GM23338 (cell line): ENCODE data around the gene WDR70. TPM values are rescaled to one million over a fixed set of nuclear protein-coding genes. Genes with fewer than 3 reads are reported as not detected.

ENCODE experiments used
- ATAC-seq: fragments of 200-7000 bp; cut with Tn5 transposase; 3 replicates; pipeline ENCODE4 v1.9.1; 2020
- DNase-seq: peaks from one replicate; pipeline ENCODE4 v3.0.0-alpha.2; 2015; ENCODE audit warnings: low spot score
- H2AFZ ChIP-seq: fragments of 200-600 bp; sonication (generic); 2 replicates; pipeline ENCODE4 v1.8.0; 2016; ENCODE audit warnings: antibody characterized with exemption, mild to moderate bottlenecking, moderate library complexity
- H3F3A ChIP-seq: fragments of 200-600 bp; sonication (generic); replicated peaks from 2 replicates; pipeline ENCODE4 v1.8.0; 2017; ENCODE audit warnings: antibody characterized with exemption, mixed run types, low read depth
- H3K27ac ChIP-seq: fragments of 200-600 bp; sonication (generic); 2 replicates; pipeline ENCODE4 v1.6.1; 2016; ENCODE audit warnings: low read depth
- H3K27me3 ChIP-seq: fragments of 200-600 bp; sonication (generic); 2 replicates; pipeline ENCODE4 v1.8.0; 2016; ENCODE audit warnings: mild to moderate bottlenecking, mixed run types, moderate library complexity; ENCODE audit not compliant: insufficient read depth
- H3K36me3 ChIP-seq: fragments of 200-600 bp; sonication (generic); 2 replicates; pipeline ENCODE4 v1.8.0; 2016; ENCODE audit warnings: mild to moderate bottlenecking; ENCODE audit not compliant: insufficient read depth
- H3K4me1 ChIP-seq: fragments of 200-600 bp; sonication (generic); 2 replicates; pipeline ENCODE4 v1.8.0; 2016; ENCODE audit warnings: mild to moderate bottlenecking, moderate library complexity; ENCODE audit not compliant: insufficient read depth
- H3K4me2 ChIP-seq: fragments of 200-600 bp; sonication (generic); 2 replicates; pipeline ENCODE4 v1.7.1; 2017; ENCODE audit warnings: mixed run types
- H3K4me3 ChIP-seq: fragments of 200-600 bp; sonication (generic); 2 replicates; pipeline ENCODE4 v1.6.1; 2016; ENCODE audit warnings: mixed run types
- H3K79me2 ChIP-seq: fragments of 200-600 bp; sonication (generic); replicated peaks from 2 replicates; pipeline ENCODE4 v1.8.0; 2017; ENCODE audit warnings: mild to moderate bottlenecking; ENCODE audit not compliant: insufficient read depth
- H3K9me2 ChIP-seq: fragments of 200-600 bp; sonication (generic); 2 replicates; pipeline ENCODE4 v1.8.0; 2017; ENCODE audit not compliant: insufficient read depth
- H4K20me1 ChIP-seq: fragments of 200-600 bp; sonication (generic); replicated peaks from 2 replicates; pipeline ENCODE4 v1.8.0; 2017; ENCODE audit warnings: mild to moderate bottlenecking; ENCODE audit not compliant: insufficient read depth
- H3K27ac Mint-ChIP-seq: 2 replicates; pipeline ENCODE4 v1.8.0; 2020; ENCODE audit warnings: inconsistent platforms, mild to moderate bottlenecking, moderate library complexity, mixed read lengths
- H3K27me3 Mint-ChIP-seq: 3 replicates; pipeline ENCODE4 v1.8.0; 2022; ENCODE audit warnings: low read depth, mild to moderate bottlenecking, moderate library complexity, mixed read lengths, inconsistent platforms; ENCODE audit not compliant: insufficient read depth, poor library complexity
- H3K36me3 Mint-ChIP-seq: 3 replicates; pipeline ENCODE4 v1.8.0; 2021; ENCODE audit warnings: low read depth, mild to moderate bottlenecking, inconsistent platforms, moderate library complexity, mixed read lengths
- H3K4me1 Mint-ChIP-seq: 3 replicates; pipeline ENCODE4 v1.8.0; 2020; ENCODE audit warnings: mild to moderate bottlenecking, inconsistent platforms, mixed read lengths
- H3K4me3 Mint-ChIP-seq: 3 replicates; pipeline ENCODE4 v1.8.0; 2021; ENCODE audit warnings: moderate library complexity, mild to moderate bottlenecking, inconsistent platforms, mixed read lengths
- H3K9me3 Mint-ChIP-seq: 3 replicates; pipeline ENCODE4 v1.8.0; 2020; ENCODE audit warnings: moderate library complexity, mild to moderate bottlenecking, inconsistent platforms, mixed read lengths
- CREB1 ChIP-seq: fragments of 250-450 bp; sonication (Bioruptor Pico); IDR thresholded peaks from 2 replicates; pipeline ENCODE4 v1.5.0; 2020; ENCODE audit warnings: low read depth, mild to moderate bottlenecking, moderate library complexity
- CTCF ChIP-seq, 2 experiments: fragments of 200-600 bp in 1 of 2; sonication (generic) in 1 of 2; conservative IDR thresholded peaks; 2 replicates each; pipeline versions ENCODE4 v1.5.1 to v1.6.1; 2016 to 2017; ENCODE audit warnings: antibody characterized with exemption in 2 of 2, low read depth in 2 of 2, mild to moderate bottlenecking in 2 of 2, moderate library complexity in 1 of 2
- ETS1 ChIP-seq: IDR thresholded peaks from 2 replicates; pipeline ENCODE4 v1.6.1; 2016; ENCODE audit warnings: antibody characterized with exemption
- EZH2 ChIP-seq: fragments of 200-600 bp; sonication (generic); IDR thresholded peaks from one replicate; pipeline ENCODE4 v1.8.0; 2017; ENCODE audit warnings: antibody characterized with exemption, mild to moderate bottlenecking, low read depth; ENCODE audit not compliant: unreplicated experiment
- EZH2phosphoT487 ChIP-seq: fragments of 200-600 bp; sonication (generic); IDR thresholded peaks from one replicate; pipeline ENCODE4 v1.8.1; 2018; ENCODE audit warnings: antibody characterized with exemption; ENCODE audit not compliant: unreplicated experiment
- JUNB ChIP-seq: IDR thresholded peaks from one replicate; pipeline ENCODE4 v1.6.1; 2016; ENCODE audit warnings: antibody characterized with exemption; ENCODE audit not compliant: unreplicated experiment
- NANOG ChIP-seq: IDR thresholded peaks from 2 replicates; pipeline ENCODE4 v1.6.1; 2016; ENCODE audit warnings: antibody characterized with exemption, borderline replicate concordance
- POLR2AphosphoS5 ChIP-seq: IDR thresholded peaks from 2 replicates; pipeline ENCODE4 v1.6.1; 2016; ENCODE audit warnings: antibody characterized with exemption, low read depth
- REST ChIP-seq: IDR thresholded peaks from one replicate; pipeline ENCODE4 v1.6.1; 2018; ENCODE audit warnings: antibody characterized with exemption; ENCODE audit not compliant: unreplicated experiment
- STAT1 ChIP-seq: IDR thresholded peaks from one replicate; pipeline ENCODE4 v1.6.1; 2016; ENCODE audit warnings: antibody characterized with exemption; ENCODE audit not compliant: unreplicated experiment
- ZNF114 ChIP-seq: fragments of 250-450 bp; sonication (Bioruptor Pico); IDR thresholded peaks from 2 replicates; pipeline ENCODE4 v1.5.0; 2020; ENCODE audit warnings: mild to moderate bottlenecking, moderate library complexity
- ZNF331 ChIP-seq: fragments of 250-450 bp; sonication (Bioruptor Pico); IDR thresholded peaks from 2 replicates; pipeline ENCODE4 v1.5.0; 2020; ENCODE audit warnings: low read depth, mild to moderate bottlenecking, moderate library complexity
- ZNF462 ChIP-seq: fragments of 250-450 bp; sonication (Bioruptor Pico); IDR thresholded peaks from 2 replicates; pipeline ENCODE4 v1.5.0; 2020; ENCODE audit warnings: mild to moderate bottlenecking, moderate library complexity
- polyA plus RNA-seq: library from polyadenylated mRNA; unstranded; fragments of >200 nt; fragmentation: Nextera tagmentation; extraction: Ambion mirVana; gene quantifications from 2 replicates; pipeline ENCODE4 v1.2.1, GENCODE V29; 2016
- total RNA-seq: library from RNA; depleted of rRNA; stranded (reverse); fragments of >200 nt; shearing (Covaris generic); gene quantifications from 2 replicates; pipeline ENCODE4 v1.2.3, GENCODE V29; 2014

The WDR70 gene
- total and polyA plus RNA-seq, 2 experiments from 2014 or later = 34.9 to 86.7 TPM

- no peak overlapping the region for H3K27ac Mint-ChIP-seq
- DNase-seq (no peak), ATAC-seq (no peak)
- Histone ChIP-seq H3K9me2 (no peaks in the 10 kb centered on the region), H3K36me3 (no peaks in the 10 kb centered on the region), H3K4me2 (no peak overlapping the region), H2AFZ (no peak overlapping the region), H3K79me2 (no peaks in the 10 kb centered on the region), H3F3A (no peaks in the 10 kb centered on the region), H3K4me1 (0 out of 2 replicates have a peak, but pooled peaks cover 4% of the 10 kb centered on the region), H3K4me3 (no peak overlapping the region), H3K27me3 (no peaks in the 10 kb centered on the region), H4K20me1 (no peaks in the 10 kb centered on the region), H3K27ac (no peak overlapping the region)
- peaks cover 7% of the 10 kb centered on the region for H3K4me1 Mint-ChIP-seq
- TF ChIP-seq POLR2AphosphoS5 = no peak
- no peak for TF ChIP-seq REST
- no peak for TF ChIP-seq NANOG
- no peak for TF ChIP-seq CREB1
- no peak for TF ChIP-seq ZNF114 (CRISPR knock-in tag)
- no peak for TF ChIP-seq ZNF331 (CRISPR knock-in tag)
- no peak for TF ChIP-seq JUNB
- no peak for TF ChIP-seq ETS1
- no peak for TF ChIP-seq EZH2phosphoT487
- TF ChIP-seq CTCF (conservative IDR thresholded peaks at IDR 0.05; ENCODE audit: low read depth in 2 of 2) = no peak
- no peak for TF ChIP-seq STAT1
- TF ChIP-seq EZH2 = no peak
- TF ChIP-seq ZNF462 = no peak
- H3K9me3 Mint-ChIP-seq = no peaks in the 10 kb centered on the region
- H3K4me3 Mint-ChIP-seq = no peak overlapping the region
- H3K36me3 Mint-ChIP-seq = no peaks in the 10 kb centered on the region
- H3K27me3 Mint-ChIP-seq = peaks cover 2% of the 10 kb centered on the region
These were observed 333.6 kb downstream of the WDR70 start for GRCh38 chr5:37712750-37713149.
